ENCODE results near the gene SMTN.

DNA sequence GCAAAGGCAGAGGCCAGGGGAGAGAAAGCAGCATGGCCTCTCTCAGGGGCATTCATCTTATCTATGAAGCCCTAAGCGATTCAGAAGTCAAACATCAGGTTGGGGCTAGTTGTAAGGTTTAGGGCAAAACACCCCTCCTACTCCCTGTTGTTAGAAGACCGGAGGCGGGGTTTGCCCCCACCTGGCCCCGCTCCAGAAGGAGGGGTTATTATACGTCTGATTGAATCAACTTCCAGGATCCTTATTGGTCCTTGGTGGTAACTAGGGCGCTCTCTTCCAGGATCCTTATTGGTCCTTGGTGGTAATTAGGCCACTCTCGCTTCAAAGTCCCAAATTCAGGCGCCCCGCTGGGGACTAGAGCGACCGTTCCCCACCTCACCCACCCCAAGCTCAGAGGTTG, 12.1 kb upstream of the SMTN start:
- TF ChIP-seq, protein P1, sequence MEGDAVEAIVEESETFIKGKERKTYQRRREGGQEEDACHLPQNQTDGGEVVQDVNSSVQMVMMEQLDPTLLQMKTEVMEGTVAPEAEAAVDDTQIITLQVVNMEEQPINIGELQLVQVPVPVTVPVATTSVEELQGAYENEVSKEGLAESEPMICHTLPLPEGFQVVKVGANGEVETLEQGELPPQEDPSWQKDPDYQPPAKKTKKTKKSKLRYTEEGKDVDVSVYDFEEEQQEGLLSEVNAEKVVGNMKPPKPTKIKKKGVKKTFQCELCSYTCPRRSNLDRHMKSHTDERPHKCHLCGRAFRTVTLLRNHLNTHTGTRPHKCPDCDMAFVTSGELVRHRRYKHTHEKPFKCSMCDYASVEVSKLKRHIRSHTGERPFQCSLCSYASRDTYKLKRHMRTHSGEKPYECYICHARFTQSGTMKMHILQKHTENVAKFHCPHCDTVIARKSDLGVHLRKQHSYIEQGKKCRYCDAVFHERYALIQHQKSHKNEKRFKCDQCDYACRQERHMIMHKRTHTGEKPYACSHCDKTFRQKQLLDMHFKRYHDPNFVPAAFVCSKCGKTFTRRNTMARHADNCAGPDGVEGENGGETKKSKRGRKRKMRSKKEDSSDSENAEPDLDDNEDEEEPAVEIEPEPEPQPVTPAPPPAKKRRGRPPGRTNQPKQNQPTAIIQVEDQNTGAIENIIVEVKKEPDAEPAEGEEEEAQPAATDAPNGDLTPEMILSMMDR (IDR thresholded peaks at IDR 0.05), result no peak
- TF ChIP-seq POLR2A (IDR thresholded peaks at IDR 0.05) (no peak), EP300 (IDR thresholded peaks at IDR 0.05) (no peak)

Data from tibial nerve (tissue), 4 donors.